Suprapubic skin (tissue), 4 donors: ENCODE results near the gene GPR75.

Experiments used
- CTCF ChIP-seq, 2 donors: fragments of 200-600 bp in 1 of 2; fragments of 450-650 bp in 1 of 2; sonication (generic) in 1 of 2; IDR thresholded peaks; one replicate each; pipeline ENCODE4 v1.5.1; 2016 to 2019; ENCODE audit warnings: antibody characterized with exemption in 2 of 2, mild to moderate bottlenecking in 1 of 2, moderate library complexity in 1 of 2
- EP300 ChIP-seq: sonication (generic); formaldehyde crosslinking; IDR thresholded peaks from one replicate; pipeline ENCODE4 v1.6.1; 2017; ENCODE audit warnings: antibody characterized with exemption
- POLR2A ChIP-seq, 2 donors: fragments of 450-650 bp; IDR thresholded peaks; one replicate each; pipeline ENCODE4 v1.6.1; 2017; ENCODE audit warnings: antibody characterized with exemption in 2 of 2, mild to moderate bottlenecking in 2 of 2, moderate library complexity in 2 of 2
- POLR2AphosphoS5 ChIP-seq, 3 donors: sonication (generic); formaldehyde crosslinking; IDR thresholded peaks; one replicate each; pipeline ENCODE4 v1.6.1; 2017; ENCODE audit warnings: antibody characterized with exemption in 3 of 3

GRCh38 chr2:53813151-53813550 lies 46.6 kb downstream of the GPR75 start:
- no peak for TF ChIP-seq POLR2AphosphoS5 (IDR thresholded peaks at IDR 0.05)
- no peak for TF ChIP-seq CTCF (IDR thresholded peaks at IDR 0.05)
- TF ChIP-seq EP300: no peak
- no peak for TF ChIP-seq POLR2A (IDR thresholded peaks at IDR 0.05)
